ENCODE results near the gene RBM38.
"Not testable (repeated sequence)": the region's sequence is repeated elsewhere in the genome, so short reads cannot be mapped to it uniquely, and the experiment has no call there.

RBM38 gene

DNA sequence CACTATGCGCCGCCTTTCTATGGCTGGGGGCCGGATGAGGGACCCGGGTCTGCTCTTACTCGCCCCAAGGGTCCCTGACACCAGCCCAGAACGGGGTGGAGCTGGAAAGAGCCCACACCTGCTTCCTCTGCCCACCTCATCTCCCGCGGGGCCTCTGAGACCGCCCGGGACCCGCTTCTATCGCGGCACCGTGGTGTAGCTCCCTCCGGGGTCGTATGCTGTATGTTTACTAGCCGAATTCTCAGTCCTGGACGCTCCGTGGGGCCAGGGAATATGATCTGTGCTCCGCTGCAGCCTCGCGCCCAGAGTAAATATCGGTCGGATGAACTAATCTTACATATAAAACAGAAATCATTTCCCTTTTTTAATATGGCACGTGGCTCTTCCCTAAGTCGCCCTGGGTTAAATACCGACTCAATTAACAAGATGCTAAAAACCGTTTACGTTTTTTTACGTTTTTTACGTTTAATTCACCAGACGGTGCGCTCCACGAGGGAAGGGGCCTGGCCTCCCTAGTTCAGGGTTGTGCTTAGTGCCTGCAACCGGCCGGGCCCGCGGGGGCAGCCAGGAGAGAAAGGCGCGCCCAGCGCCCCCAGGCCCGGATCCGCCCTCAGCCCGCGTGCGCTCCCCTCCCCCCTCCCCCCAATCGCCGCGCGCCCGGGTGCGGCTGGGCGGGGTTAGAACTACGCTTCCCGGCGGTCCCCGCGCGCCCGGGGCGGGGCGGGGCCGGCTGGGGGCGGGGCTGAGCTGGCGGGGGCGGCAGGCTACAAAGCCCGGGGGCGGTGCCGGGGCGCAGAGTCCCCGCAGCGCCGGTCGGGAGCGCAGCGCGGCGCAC lies at the start of gene RBM38:
Gene RBM38, plus strand, starts transcription at position 793 of the 835 bp plus-strand sequence. CDS start 186 bp downstream, outside the sequence.
- DNase-seq: no peak

DNA sequence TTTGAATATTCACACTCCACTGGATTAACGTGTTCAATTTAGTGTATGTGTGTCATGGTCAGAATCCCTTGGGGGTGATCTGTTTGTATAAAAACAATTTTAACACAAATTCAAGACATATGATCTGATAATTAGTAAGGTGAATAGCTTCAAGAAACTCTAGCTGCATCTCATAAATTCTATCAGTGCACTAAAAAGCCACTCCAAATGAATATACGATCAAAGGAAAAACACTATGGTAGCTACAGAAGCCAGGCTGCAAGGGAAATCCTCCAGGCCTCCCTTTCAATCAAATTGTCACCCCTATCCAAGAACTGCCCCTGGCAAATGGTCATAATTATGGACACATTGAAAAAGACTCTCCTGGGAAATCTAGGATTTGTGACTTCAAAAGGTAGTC lies 49.5 kb upstream of the RBM38 start:
- DNase-seq: no peak

DNA sequence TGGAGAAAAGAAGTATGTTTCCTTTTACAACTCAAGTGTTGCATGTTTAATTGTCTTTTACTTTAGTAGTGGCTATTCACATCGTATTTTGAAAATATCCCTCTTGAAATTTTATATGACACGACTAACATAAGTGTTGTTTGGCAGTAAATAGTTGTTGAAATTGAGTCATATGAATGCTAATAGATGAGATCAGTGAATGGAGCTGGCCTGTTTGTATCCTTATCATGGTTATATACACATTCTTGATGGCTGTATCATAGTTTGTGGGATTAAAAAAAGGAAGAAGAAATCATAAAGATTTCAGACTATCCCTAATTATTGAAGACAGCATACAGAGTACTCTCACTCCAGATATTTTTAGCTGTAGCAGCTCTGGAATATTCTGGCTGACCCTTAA lies 48.4 kb upstream of the RBM38 start:
- no peak for DNase-seq

DNA sequence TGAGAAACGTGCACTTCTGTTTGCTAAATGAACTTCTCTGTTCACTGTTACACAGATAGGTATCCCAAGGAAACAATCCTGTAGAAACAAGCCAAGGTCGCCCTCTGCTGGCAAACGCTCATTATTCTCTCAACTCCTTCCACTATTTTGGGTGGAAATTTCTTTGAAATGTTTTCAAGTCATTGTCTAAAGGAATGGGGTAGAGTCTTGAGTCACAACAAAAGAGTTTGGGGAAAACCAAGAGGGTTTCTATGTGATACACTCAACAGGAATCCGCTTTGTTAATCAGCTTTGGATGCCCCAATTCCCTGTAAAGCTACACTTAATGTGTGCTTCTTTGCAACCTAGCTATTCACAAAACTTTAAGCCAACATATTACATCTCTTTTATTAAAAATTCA lies 44.7 kb upstream of the RBM38 start:
- peak; percentile 26 for DNase-seq

DNA sequence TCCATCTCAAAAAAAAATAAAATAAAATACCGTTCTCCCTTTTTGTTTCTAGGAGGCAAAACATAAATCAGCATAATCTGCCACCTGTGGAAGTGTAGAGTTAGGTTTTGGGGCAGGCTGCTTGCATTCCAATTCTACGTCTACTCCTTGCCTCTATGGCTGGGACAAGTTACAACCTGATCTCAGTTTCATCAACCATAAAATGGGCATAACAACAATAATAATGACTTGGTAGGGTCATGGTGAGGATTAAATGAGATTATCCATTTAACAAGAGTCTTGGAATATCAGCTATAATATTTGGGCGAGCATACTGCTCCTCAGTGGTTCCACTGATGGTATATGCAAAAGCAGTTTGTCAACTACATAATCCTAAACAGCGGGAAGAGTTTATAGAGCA lies 43.8 kb upstream of the RBM38 start:
- DNase-seq: no peak

DNA sequence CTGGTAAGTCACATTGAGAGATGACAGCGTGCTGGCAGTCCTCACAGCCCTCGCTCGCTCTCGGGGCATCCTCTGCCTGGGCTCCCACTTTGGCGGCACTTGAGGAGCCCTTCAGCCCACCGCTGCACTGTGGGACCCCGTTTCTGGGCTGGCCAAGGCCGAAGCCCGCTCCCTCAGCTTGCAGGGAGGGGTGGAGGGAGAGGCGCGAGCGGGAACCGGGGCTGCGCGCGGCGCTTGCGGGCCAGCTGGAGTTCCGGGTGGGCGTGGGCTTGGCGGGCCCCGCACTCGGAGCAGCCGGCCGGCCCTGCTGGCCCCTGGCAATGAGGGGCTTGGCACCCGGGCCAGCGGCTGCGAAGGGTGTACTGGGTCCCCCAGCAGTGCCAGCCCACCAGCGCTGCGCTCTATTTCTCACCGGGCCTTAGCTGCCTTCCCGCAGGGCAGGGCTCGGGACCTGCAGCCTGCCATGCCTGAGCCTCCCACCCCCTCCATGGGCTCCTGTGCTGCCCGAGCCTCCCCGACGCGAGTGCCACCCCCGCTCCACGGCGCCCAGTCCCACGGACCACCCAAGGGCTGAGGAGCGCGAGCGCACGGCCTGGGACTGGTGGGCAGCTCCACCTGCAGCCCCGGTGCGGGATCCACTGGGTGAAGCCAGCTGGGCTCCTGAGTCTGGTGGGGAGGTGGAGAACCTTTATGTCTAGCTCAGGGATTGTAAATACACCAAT lies 42.8 kb upstream of the RBM38 start:
- not testable (repeated sequence) for DNase-seq

DNA sequence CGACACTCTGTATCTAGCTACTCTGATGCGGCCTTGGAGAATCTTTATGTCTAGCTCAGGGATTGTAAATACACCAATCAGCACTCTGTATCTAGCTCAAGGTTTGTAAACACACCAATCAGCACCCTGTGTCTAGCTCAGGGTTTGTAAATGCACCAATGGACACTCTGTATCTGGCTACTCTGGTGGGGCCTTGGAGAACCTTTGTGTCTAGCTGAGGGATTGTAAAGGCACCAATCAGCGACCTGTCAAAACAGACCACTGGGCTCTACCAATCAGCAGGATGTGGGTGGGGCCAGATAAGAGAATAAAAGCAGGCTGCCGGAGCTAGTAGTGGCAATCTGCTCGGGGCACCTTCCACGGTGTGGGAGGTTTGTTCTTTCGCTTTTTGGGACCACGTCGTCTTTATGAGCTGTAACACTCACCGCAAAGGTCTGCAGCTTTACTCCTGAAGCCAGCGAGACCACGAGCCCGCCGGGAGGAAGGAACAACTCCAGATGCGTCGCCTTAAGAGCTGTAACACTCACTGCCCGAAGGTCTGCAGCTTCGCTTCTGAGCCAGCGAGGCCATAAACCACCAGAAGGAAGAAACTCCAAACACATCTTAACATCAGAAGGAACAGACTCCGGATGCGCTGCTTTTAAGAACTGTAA lies 42.1 kb upstream of the RBM38 start:
- DNase-seq: not testable (repeated sequence)

DNA sequence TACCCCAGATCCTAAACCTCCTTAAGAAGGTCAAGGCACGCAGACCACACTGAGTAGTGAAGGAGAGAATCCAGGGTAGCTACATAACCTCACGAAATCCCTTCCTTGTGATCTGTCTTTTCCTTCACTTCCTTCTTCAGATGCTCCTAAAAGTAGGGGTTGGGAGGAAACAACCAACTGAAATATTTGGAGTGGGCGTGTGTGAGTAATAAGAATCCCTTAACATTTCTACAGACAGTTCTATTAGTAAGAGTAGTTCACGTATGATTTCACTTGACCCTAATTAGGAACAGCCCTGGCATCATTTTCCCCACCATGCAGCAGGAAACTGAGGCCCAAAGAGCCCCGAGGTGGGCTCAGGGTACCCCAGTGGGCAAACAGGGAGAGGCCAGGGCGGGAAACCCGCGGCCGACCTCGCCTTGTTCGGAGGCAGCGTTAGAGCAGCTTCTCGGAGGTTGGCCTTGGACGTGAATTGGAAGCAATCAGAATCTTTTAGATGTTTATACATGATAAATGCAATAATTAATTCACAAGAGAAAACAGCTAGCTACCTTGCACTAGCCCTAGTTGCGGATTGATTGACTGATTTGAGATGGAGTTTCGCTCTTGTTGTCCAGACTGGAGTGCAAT lies 41.0 kb upstream of the RBM38 start:
- no peak for DNase-seq

DNA sequence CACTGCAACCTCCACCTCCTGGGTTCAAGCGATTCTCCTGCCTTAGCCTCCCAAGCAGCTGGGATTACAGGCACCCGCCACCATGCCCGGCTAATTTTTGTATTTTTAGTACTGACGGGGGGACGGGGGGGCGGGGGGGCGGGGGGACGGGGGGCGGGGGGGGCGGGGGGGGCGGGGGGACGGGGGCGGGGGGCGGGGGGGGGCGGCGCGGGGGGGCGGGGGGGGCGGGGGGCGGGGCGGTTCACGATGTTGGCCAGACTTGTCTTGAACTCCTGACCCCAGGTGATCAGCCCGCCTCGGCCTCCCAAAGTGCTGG lies 40.5 kb upstream of the RBM38 start:
- DNase-seq: not testable (repeated sequence)

DNA sequence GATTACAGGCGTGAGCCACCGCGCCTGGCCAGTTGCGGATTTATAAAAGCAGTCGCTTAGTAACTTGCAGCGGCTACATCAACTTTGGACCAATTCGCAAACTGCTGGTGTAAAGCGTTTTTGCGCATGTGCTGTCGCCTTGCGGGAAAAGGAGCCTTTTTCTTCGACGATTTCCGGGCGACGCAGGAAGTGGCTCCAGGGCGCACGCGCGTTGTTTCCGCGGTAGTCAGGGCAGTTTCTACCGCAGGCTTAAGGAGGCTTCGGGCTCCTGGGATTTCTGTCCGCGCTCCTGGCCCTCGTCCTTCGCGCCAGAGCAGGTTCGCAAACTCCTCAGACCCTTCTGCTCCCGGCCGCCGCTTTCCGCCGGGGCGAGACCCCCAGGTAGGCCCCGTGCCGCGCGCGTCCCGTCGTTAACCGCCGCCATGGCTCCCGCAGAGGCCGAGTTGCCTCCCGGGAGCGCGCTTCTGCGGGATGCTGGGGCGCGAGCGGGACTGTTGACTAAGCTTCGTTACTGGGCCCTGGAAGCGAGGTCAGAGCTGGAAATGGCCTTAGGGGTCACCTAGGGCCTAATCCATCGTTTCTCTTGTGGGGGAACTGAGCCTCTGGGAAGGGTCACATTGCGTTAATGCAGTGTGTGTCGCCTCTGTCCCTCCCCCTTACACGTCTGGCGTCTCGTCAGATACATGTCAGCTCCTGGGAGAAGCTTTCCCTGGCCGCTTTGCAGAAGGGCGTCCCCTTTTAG lies 40.0 kb upstream of the RBM38 start, which contains the start of gene RAE1:
Gene RAE1, plus strand, starts transcription at position 214 of the 742 bp plus-strand sequence. CDS start 2,784 bp downstream, outside the sequence.
- peak; percentile 62 for DNase-seq

DNA sequence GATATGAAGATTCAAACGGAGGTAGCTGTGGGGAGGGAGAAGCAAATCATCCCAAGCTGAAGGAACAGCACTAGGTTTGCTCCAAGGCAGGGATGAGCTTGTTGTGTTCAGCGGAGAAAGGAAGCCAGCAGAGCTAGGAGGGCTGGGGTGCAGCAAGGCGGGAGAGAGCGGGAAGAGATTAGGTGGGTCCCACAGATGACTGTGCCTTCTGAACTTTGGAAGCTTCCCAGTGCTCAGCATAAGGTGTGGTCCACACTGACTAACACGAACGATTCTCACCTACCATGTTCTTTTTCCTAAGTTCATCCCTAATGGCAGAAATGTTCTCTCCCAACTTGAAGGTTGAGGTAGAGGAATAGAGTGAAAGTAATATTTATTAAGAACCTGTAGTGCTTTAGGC lies 38.9 kb upstream of the RBM38 start:
- no peak for DNase-seq

DNA sequence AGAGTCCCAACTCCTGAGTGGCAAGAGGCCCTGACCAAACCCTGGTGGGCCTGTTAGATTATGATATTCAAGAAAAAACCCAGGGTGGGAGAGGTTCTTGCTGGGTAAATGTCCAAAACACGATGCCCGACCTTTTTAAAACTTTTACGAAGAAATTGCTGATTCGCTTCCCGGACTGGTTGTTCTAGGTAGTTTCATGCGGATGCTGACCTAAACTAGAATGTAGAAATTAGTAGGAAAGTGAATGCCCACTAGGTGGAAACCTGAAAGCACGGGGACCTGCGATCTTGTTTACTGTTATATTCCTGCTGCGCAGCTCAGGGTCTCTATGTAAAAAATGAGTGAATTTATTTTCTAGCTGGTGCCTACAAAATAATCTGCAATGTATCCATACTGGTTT lies 37.8 kb upstream of the RBM38 start:
- DNase-seq: no peak

DNA sequence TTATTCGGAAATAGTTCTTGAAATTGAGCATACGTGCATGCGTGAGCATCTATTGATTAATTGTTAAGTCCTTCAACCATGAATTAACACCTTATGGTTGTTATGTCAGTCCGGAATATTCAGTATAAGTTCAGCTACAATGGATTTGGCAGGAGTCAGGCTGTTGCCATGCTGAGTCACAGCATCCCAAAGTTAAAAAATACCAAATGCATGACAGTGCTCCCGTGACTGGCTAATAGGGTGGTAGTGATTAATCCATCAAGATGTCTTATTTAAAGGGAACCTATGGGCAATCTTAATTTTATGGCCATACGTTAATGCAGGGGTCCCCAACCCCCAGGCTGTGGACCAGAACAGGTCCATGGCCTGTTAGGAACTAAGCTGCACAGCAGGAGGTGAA lies 29.7 kb upstream of the RBM38 start:
- DNase-seq: no peak

DNA sequence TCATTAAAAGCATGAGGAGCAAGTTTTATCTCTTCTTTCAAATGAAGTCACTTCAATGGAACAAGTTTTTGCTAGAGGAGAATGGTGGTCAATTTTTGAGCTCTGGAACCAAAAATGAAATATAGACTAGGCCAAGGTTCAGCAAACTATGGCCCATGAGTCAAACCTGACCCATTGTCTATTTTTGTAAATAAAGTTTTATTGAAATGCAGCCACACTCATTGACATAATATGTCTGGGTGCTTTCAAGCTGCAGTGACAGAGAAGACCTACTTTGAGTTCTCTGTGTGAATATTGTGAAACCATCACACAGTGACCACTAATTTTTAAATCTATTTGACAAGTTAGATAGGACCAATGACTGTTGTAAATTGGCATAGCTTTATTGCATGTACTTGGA lies 26.7 kb upstream of the RBM38 start:
- DNase-seq: no peak

DNA sequence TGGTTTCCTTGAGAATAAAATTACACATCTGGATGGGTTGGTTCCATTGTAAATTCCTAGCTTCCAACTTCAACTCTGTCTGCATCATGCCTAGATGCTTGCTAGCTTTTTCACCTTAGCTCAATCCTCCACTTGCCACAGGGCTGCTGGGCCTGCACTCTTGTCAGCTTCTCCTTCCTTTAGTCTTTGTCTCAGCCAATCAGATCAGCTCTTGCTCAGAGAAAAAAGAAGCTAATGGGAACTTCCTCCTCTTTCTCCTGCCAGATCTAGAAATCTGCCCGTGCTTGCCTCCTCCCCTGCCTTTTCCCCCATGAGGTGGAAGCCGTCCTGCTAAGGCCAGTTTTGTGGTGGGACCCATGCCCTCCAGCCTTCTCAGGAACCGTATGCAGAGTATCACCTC lies 21.6 kb upstream of the RBM38 start:
- no peak for DNase-seq

DNA sequence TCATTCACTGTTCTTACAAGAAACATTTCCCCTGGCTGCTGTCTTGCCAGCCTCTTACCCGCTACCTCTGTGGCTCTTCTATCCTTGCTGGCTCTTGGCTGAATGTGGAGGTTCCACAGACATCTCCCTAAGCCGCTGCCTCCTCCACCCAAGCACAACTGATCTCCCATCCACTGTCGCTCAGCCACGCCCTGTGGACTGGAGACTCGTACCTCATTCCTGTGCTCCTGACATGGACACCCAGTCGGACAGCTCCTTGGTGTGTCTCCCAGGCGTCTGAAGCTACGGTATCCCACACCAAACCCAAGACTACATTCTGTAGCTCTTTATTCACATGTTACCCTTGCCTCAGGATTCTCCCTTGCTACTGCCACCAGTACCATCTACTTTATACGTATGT lies 20.9 kb upstream of the RBM38 start:
- DNase-seq: no peak

DNA sequence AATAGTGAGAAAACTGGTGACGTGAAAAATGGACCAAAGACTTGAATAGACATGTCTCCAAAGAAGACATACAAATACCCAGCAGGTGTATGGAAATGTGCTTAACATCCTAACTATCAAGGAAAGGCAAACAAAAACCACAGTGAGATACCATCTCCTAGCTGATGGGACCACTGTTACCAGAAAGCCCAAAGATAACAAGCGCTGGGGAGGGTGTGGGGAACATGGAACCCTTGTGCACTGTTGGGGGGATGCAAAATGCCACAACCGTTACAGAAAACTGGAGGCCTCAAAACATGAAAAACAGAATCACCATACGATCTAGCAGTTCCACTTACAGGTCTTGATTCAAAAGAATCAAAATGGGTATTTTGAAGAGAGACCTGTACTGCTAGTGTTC lies 19.8 kb upstream of the RBM38 start:
- DNase-seq: no peak

DNA sequence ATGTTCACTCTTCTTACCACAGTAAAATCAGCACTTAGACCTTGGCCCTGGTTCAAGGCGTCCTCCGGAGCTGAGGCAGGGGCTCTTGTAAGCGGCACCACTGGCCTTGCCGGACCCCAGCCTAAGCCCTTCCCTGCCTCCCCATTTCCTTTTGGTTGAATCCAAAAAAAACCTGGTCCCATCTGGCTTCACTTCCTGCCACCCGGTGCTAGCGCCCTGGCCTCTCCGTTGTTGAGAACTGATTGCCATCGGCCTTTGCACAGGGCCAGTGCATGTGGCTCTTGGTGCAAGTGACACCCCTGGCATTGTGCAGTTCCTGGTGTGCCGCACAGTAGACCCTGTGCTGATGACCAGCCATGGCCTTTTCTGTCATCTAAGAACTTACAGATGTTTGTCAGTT lies 19.0 kb upstream of the RBM38 start:
- no peak for DNase-seq

DNA sequence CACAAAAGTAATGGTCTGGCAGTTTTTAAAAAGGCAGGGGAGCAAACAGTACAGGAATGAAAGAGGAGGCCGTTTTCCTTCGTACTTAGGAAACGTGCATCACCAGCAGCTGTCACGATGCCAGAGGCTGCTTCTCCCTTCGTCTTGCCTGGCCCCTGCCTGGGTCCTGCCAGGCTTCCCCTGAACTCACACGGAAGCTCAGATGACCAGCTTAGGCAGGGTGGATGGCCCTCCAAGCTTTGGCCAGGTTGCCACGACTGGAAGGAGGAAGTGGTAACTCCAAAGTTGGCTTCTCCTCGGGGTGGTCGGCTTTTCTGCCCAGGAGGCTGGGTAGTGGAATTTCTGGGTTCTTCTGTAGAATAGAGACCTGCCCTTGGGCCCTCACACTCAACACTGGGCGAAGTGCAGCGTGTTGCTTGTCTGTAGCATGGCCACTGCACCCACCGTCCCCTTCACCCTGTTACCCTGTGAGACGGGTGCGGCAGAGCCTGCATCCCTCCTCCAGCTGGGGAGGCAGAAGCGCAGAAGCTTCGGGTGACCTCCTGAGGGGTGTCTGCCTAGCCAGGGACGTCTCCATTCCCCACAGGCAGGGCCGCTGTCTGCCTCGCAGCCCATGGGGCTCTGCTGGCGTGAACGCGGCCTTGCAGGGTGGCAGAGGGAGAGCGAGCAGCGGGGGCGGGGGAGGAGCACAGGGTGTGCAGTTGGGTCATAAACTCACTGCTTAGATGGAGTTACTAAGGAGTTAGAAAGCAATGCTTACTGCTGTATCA lies 18.4 kb upstream of the RBM38 start:
- DNase-seq: no peak

DNA sequence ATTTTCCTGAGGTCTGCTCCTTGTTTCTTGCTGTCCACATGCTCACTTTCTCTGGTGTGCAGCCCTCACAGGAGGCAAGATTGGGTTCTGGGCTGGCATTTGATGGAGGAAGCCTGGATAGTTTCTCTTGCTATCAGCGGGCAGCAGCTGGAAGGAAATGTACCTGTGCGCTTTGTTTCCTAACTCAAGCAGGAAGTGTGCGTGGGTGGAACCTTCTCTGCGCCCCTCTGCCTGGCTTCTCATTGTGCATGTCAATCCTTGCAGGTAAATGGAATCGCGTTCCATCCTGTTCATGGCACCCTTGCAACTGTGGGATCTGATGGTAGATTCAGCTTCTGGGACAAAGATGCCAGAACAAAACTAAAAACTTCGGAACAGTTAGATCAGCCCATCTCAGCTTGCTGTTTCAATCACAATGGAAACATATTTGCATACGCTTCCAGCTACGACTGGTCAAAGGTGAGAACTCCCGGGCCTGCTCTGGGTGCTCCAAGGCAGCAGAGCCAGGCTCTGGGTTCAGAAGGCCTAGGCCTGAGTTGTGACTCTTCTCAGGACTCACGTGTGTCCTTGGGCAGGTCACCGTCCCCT lies 16.8 kb upstream of the RBM38 start:
- DNase-seq: no peak

DNA sequence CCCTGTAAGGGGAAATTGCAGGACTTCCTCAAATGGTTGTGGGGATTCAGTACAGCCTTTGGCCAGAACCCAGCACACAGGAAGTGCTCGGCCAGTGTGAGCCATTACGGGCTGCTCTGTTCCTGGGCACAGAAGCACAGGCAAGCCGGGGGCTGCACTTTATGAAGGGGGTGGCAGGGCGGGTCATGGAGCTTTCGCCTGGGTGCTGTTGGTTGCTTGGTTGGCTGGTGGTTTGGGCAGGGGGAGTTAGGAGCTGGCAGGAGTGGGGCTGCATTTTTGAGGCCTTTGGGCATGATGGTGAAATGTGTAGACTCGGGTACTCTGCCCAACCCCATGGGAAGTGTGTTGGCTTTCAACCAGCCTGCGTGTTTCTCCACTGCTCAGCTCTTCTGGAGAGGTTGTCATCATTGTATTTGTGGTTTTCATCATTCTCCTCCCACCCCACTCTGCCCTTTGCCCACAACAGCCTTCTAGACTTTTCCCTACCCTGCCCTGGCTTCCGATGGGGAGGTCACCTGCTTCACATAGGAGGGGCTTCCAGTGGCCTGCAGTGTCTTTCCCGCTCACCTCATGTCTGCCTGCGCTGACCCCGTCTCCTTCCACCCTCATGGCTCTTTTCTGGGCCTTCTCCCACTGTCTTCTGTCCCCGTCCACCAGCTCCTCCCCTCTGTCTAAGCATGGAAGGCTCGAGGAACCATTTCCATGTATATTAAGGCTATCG lies 16.1 kb upstream of the RBM38 start:
- DNase-seq: no peak
